Measurements from ENCODE around the gene CLTRN.

DNA sequence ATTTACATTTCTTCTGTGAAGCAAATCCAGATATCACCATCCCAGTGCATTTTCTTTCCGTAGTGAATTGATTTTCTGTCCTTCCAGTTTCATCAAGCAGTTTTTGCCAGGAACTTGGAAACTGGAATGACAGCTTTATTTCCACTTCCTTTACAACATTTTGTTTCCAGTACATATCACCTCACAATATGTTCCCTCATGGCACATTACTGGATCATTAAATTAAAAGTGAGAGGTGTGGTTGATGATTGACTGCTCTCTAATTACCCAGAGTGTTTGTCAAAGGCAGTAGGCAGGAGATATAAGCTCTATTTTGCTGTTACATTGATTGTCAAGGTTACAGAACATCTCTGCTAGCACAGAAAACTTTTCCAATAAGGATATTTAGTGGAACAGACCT, 41.6 kb downstream of the CLTRN start:
- TF ChIP-seq, protein P1, sequence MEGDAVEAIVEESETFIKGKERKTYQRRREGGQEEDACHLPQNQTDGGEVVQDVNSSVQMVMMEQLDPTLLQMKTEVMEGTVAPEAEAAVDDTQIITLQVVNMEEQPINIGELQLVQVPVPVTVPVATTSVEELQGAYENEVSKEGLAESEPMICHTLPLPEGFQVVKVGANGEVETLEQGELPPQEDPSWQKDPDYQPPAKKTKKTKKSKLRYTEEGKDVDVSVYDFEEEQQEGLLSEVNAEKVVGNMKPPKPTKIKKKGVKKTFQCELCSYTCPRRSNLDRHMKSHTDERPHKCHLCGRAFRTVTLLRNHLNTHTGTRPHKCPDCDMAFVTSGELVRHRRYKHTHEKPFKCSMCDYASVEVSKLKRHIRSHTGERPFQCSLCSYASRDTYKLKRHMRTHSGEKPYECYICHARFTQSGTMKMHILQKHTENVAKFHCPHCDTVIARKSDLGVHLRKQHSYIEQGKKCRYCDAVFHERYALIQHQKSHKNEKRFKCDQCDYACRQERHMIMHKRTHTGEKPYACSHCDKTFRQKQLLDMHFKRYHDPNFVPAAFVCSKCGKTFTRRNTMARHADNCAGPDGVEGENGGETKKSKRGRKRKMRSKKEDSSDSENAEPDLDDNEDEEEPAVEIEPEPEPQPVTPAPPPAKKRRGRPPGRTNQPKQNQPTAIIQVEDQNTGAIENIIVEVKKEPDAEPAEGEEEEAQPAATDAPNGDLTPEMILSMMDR (IDR thresholded peaks at IDR 0.05): no peak
- no peak for TF ChIP-seq EZH2 (IDR thresholded peaks at IDR 0.05; ENCODE audit: borderline replicate concordance, insufficient read depth, low read depth, low read length, poor library complexity, severe bottlenecking)
